ENCODE measurements around the gene GRID1.

DNA sequence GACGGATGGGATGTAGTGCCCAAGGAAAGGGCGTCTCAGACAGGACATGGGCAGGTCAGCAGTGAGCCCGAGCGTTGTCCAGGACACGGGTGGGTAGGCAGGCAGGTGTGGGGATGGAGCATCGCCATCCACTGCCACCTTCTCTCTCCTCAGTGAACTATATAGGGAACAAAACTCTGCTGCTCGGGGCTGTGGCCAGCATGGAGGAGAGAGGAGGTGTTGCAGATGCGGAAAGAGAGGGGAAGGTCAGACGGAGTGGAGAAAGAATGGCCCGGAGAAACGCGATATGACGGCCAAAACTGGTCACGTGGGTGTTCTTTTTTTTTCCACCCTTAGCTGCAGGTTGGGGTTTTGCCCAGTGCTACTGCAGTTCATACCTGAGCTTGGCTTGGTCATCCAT, 71.2 kb downstream of the GRID1 start:
- TF ChIP-seq, protein P1, sequence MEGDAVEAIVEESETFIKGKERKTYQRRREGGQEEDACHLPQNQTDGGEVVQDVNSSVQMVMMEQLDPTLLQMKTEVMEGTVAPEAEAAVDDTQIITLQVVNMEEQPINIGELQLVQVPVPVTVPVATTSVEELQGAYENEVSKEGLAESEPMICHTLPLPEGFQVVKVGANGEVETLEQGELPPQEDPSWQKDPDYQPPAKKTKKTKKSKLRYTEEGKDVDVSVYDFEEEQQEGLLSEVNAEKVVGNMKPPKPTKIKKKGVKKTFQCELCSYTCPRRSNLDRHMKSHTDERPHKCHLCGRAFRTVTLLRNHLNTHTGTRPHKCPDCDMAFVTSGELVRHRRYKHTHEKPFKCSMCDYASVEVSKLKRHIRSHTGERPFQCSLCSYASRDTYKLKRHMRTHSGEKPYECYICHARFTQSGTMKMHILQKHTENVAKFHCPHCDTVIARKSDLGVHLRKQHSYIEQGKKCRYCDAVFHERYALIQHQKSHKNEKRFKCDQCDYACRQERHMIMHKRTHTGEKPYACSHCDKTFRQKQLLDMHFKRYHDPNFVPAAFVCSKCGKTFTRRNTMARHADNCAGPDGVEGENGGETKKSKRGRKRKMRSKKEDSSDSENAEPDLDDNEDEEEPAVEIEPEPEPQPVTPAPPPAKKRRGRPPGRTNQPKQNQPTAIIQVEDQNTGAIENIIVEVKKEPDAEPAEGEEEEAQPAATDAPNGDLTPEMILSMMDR (IDR thresholded peaks at IDR 0.05) = no peak
- no peak for TF ChIP-seq POLR2A (IDR thresholded peaks at IDR 0.05)

Measured in lower leg skin (tissue), 3 donors.